ENCODE results near the gene PIH1D1.

PIH1D1 gene

GRCh38 chr19:49492573-49493405 is 41.2 kb upstream of the PIH1D1 start:
- no peak for TF ChIP-seq CTCF (IDR thresholded peaks at IDR 0.05; ENCODE audit: low read depth, low read length, missing control alignments)
- DNase-seq (ENCODE audit: low read depth): no peak
- in situ Hi-C loops (cut with HindIII; ENCODE audit: low sequenced_read_pairs): no loop called here
- H3K4me3 ChIP-seq (ENCODE audit: low read depth, low read length): no peak overlapping the region

GRCh38 chr19:49491804-49492572 is 40.4 kb upstream of the PIH1D1 start:
- no peak for DNase-seq (ENCODE audit: low read depth)
- TF ChIP-seq CTCF (IDR thresholded peaks at IDR 0.05; ENCODE audit: low read depth, low read length, missing control alignments): no peak
- in situ Hi-C loops (cut with HindIII; ENCODE audit: low sequenced_read_pairs): no loop called here
- no peak overlapping the region for H3K4me3 ChIP-seq (ENCODE audit: low read depth, low read length)

- H3K4me3 ChIP-seq (ENCODE audit: low read depth, low read length): no peak overlapping the region
- DNase-seq (ENCODE audit: low read depth): no peak
- in situ Hi-C loops (cut with HindIII; ENCODE audit: low sequenced_read_pairs): no loop called here
- no peak for TF ChIP-seq CTCF (IDR thresholded peaks at IDR 0.05; ENCODE audit: low read depth, low read length, missing control alignments)
Measured at GRCh38 chr19:49491030-49491803, 39.6 kb upstream of the PIH1D1 start.

GRCh38 chr19:49490287-49491029 is 38.8 kb upstream of the PIH1D1 start:
- H3K4me3 ChIP-seq (ENCODE audit: low read depth, low read length): peak overlapping the region; percentile 97
- DNase-seq (ENCODE audit: low read depth): no peak
- in situ Hi-C loops (cut with HindIII; ENCODE audit: low sequenced_read_pairs): no loop called here
- no peak for TF ChIP-seq CTCF (IDR thresholded peaks at IDR 0.05; ENCODE audit: low read depth, low read length, missing control alignments)

- no peak for TF ChIP-seq CTCF (IDR thresholded peaks at IDR 0.05; ENCODE audit: low read depth, low read length, missing control alignments)
- DNase-seq (ENCODE audit: low read depth): no peak
Measured at GRCh38 chr19:49489601-49490167, 38.1 kb upstream of the PIH1D1 start.

More at GRCh38 chr19:49489601-49490167, 38.1 kb upstream of the PIH1D1 start:
- peak overlapping the region; percentile 97 for H3K4me3 ChIP-seq (ENCODE audit: low read depth, low read length)
- in situ Hi-C loops (cut with HindIII; ENCODE audit: low sequenced_read_pairs): no loop called here

Data from astrocyte of the cerebellum (primary cell).